IMR-90 (cell line): ENCODE results near the gene IL17C. TPM values are rescaled to one million over a fixed set of nuclear protein-coding genes. Genes with fewer than 3 reads are reported as not detected.

Experiments
- ATAC-seq: fragments of 200-7000 bp; cut with Tn5 transposase; 2 replicates; pipeline ENCODE4 v1.9.1; 2020; ENCODE audit warnings: low read depth, mild to moderate bottlenecking, moderate library complexity
- BruUV-seq: library from RNA; stranded (reverse); fragments of 400-500 nt; replicated peaks from 2 replicates; lab custom pipeline; 2021; lab: Mats Ljungman, UMichigan
- CTCF ChIA-PET: fragments of 300-600 bp; formaldehyde crosslinking; extraction: SDS; loops from one replicate; lab custom pipeline; 2021; ENCODE audit warnings: antibody characterized with exemption; lab: Yijun Ruan, JAX
- POLR2A ChIA-PET: fragments of 300-600 bp; sonication (Branson Sonifier 250); formaldehyde crosslinking; loops from one replicate; lab custom pipeline; 2022; ENCODE audit warnings: antibody characterized with exemption; ENCODE audit not compliant: unreplicated experiment; lab: Charles Lee
- DNase-seq: peaks from one replicate; pipeline ENCODE4 v3.0.0; 2013
- H2AFZ ChIP-seq: replicated peaks from 2 replicates; pipeline ENCODE3; 2013; ENCODE audit warnings: low read length, mild to moderate bottlenecking; ENCODE audit not compliant: poor library complexity
- H2AK5ac ChIP-seq: 2 replicates; pipeline ENCODE4 v1.6.1; 2013; ENCODE audit warnings: low read depth, low read length, inconsistent platforms
- H2AK9ac ChIP-seq: replicated peaks from 2 replicates; pipeline ENCODE3; 2013; ENCODE audit warnings: mild to moderate bottlenecking, low read depth, low read length, moderate library complexity; ENCODE audit not compliant: poor library complexity
- H2BK120ac ChIP-seq: 2 replicates; pipeline ENCODE4 v1.6.1; 2013; ENCODE audit warnings: low read depth, low read length, inconsistent platforms
- H2BK15ac ChIP-seq: 3 replicates; pipeline ENCODE4 v1.6.1; 2013; ENCODE audit warnings: low read depth, low read length, inconsistent platforms
- H2BK20ac ChIP-seq: 2 replicates; pipeline ENCODE4 v1.6.1; 2013; ENCODE audit warnings: low read depth, mild to moderate bottlenecking, inconsistent platforms, low read length, moderate library complexity
- H2BK5ac ChIP-seq: 2 replicates; pipeline ENCODE4 v1.6.1; 2013; ENCODE audit warnings: mild to moderate bottlenecking, low read depth, low read length, inconsistent platforms; ENCODE audit not compliant: poor library complexity, severe bottlenecking
- H3K14ac ChIP-seq: replicated peaks from 2 replicates; pipeline ENCODE4 v1.6.1; 2013; ENCODE audit warnings: low read depth, low read length, inconsistent platforms
- H3K18ac ChIP-seq: 2 replicates; pipeline ENCODE4 v1.6.1; 2013; ENCODE audit warnings: low read depth, low read length, control low read depth
- H3K23ac ChIP-seq: 2 replicates; pipeline ENCODE4 v1.6.1; 2013; ENCODE audit warnings: low read depth, low read length, inconsistent platforms
- H3K27ac ChIP-seq: 2 replicates; pipeline ENCODE4 v1.5.1; 2013; ENCODE audit warnings: mild to moderate bottlenecking, control low read depth, low read length; ENCODE audit not compliant: insufficient read depth
- H3K27me3 ChIP-seq: 2 replicates; pipeline ENCODE4 v1.6.1; 2013; ENCODE audit warnings: low read length; ENCODE audit not compliant: control insufficient read depth, insufficient read depth
- H3K36me3 ChIP-seq: 2 replicates; pipeline ENCODE4 v1.6.1; 2013; ENCODE audit warnings: low read length, mixed read lengths; ENCODE audit not compliant: control insufficient read depth, insufficient read depth
- H3K4ac ChIP-seq: 2 replicates; pipeline ENCODE4 v1.6.1; 2013; ENCODE audit warnings: low read depth, low read length, inconsistent platforms
- H3K4me1 ChIP-seq: 2 replicates; pipeline ENCODE4 v1.6.1; 2013; ENCODE audit warnings: low read length, mixed read lengths; ENCODE audit not compliant: control insufficient read depth, insufficient read depth
- H3K4me2 ChIP-seq: 2 replicates; pipeline ENCODE4 v1.6.1; 2013; ENCODE audit warnings: low read depth, mild to moderate bottlenecking, control low read depth, low read length, moderate library complexity
- H3K4me3 ChIP-seq: 2 replicates; pipeline ENCODE4 v1.5.1; 2013; ENCODE audit warnings: low read depth, mild to moderate bottlenecking, control low read depth, low read length, moderate library complexity; ENCODE audit not compliant: insufficient read depth
- H3K56ac ChIP-seq: 2 replicates; pipeline ENCODE4 v1.6.1; 2013; ENCODE audit warnings: low read length, inconsistent platforms; ENCODE audit not compliant: insufficient read depth; ENCODE audit errors: extremely low read depth
- H3K79me1 ChIP-seq, 2 experiments: 2 replicates each; pipeline ENCODE4 v1.6.1; 2013; ENCODE audit warnings: low read length in 2 of 2, inconsistent platforms in 1 of 2, low read depth in 1 of 2
- H3K9ac ChIP-seq: 2 replicates; pipeline ENCODE4 v1.6.1; 2013; ENCODE audit warnings: low read depth, low read length, control low read depth
- H3K9me1 ChIP-seq: 2 replicates; pipeline ENCODE4 v1.6.1; 2013; ENCODE audit warnings: low read length, inconsistent platforms; ENCODE audit not compliant: insufficient read depth
- H3K9me3 ChIP-seq: 2 replicates; pipeline ENCODE4 v1.6.1; 2013; ENCODE audit warnings: low read length; ENCODE audit not compliant: control insufficient read depth, insufficient read depth
- H4K20me1 ChIP-seq: 2 replicates; pipeline ENCODE4 v1.6.1; 2013; ENCODE audit warnings: low read length, inconsistent platforms; ENCODE audit not compliant: insufficient read depth
- H4K5ac ChIP-seq: 2 replicates; pipeline ENCODE4 v1.6.1; 2013; ENCODE audit warnings: mild to moderate bottlenecking, low read depth, low read length, control low read depth
- H4K8ac ChIP-seq, 2 experiments: 2 replicates each; pipeline ENCODE4 v1.6.1; 2013; ENCODE audit warnings: low read depth in 2 of 2, low read length in 2 of 2, control low read depth in 1 of 2, inconsistent platforms in 1 of 2
- H4K91ac ChIP-seq: 2 replicates; pipeline ENCODE4 v1.6.1; 2013; ENCODE audit warnings: low read depth, low read length, inconsistent platforms; ENCODE audit not compliant: insufficient read depth
- CEBPB ChIP-seq: IDR thresholded peaks from 2 replicates; pipeline ENCODE4 v1.6.1; 2012; ENCODE audit warnings: low read depth, low read length, improper control_type of control experiment
- CHD1 ChIP-seq: IDR thresholded peaks from 2 replicates; pipeline ENCODE4 v1.6.1; 2012; ENCODE audit warnings: low read depth, low read length, improper control_type of control experiment
- WGBS, 2 experiments: methylation state at CpG; one replicate each; pipeline versions ENCODE4 v1.1.5 to v1.1.7; 2013; ENCODE audit warnings: missing lambda C conversion rate in 2 of 2; ENCODE audit not compliant: insufficient read length in 1 of 2; ENCODE audit errors: extremely low coverage in 2 of 2; 5-methylcytosine and 5-hydroxymethylcytosine counted together
- dilution Hi-C: fragments of 300-500 bp; cut with HindIII; formaldehyde crosslinking; loops from one replicate; pipeline ENCODE4 v1.14.3; 2018; ENCODE audit warnings: low sequenced_read_pairs; ENCODE audit not compliant: unreplicated experiment
- in situ Hi-C: fragments of 300-500 bp; cut with MboI; formaldehyde crosslinking; loops from 3 replicates; pipeline ENCODE4 v1.14.3; 2019; ENCODE audit warnings: low sequenced_read_pairs, inconsistent platforms, mixed read lengths
- intact Hi-C: fragments of 100-400 bp; cut with micrococcal nuclease; formaldehyde crosslinking; loops from 2 replicates; pipeline ENCODE4 v1.10.0; 2022
- polyA plus RNA-seq, 3 experiments: library from polyadenylated mRNA; depleted of rRNA; stranded (reverse); fragments of >200 nt; gene quantifications; 2 replicates each; pipeline ENCODE4 v1.2.3, GENCODE V29; 2012; ENCODE audit warnings: low replicate concordance in 1 of 3
- total RNA-seq: library from RNA; depleted of rRNA; stranded (reverse); fragments of >200 nt; gene quantifications from 2 replicates; pipeline ENCODE4 v1.2.3, GENCODE V29; 2012

IL17C gene
- total and polyA plus RNA-seq, 2 of the 4 experiments (the other 2 are of a cell fraction), result 0.09 TPM; not detected in 1

DNA sequence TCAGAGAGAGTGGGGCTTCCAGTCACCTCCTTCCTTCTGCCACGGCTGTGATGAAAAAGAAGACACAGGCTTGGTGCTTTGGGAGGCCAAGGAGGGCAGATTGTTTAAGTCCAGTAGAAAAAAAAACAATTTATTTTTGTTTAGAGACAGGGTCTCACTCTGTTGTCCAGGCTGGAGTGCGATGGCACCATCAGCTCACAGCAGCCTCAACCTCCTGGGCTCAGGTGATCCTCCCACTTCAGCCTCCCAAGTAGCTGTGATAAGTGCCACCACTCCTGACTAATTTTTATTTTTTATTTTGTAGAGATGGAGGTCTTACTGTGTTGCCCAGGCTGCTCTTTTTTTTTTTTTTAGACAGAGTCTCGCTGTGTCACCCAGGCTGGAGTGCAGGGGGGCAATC lies 27.2 kb downstream of the IL17C start:
- CTCF ChIA-PET, result no interaction called here
- H3K27me3 ChIP-seq, result no peaks in the 10 kb centered on the region
- no peak overlapping the region for H2BK5ac ChIP-seq
- ATAC-seq (no peak), DNase-seq (no peak)
- H3K4me2 ChIP-seq, result no peak overlapping the region
- H3K4me1 ChIP-seq, result no peaks in the 10 kb centered on the region
- H4K5ac ChIP-seq, result no peak overlapping the region
- dilution Hi-C loops (no loop called here), intact Hi-C loops (no loop called here), in situ Hi-C loops (no loop called here)
- H4K8ac ChIP-seq, result no peak overlapping the region
- H3K4ac ChIP-seq, result no peak overlapping the region
- no peak overlapping the region for H2AFZ ChIP-seq
- BruUV-seq, result no TSS peak
- H3K56ac ChIP-seq, result no peak overlapping the region
- H3K9me1 ChIP-seq, result no peaks in the 10 kb centered on the region
- H2AK5ac ChIP-seq, result no peak overlapping the region
- no peak overlapping the region for H2BK20ac ChIP-seq
- no peak overlapping the region for H3K14ac ChIP-seq
- H2BK15ac ChIP-seq, result no peak overlapping the region
- no peak for TF ChIP-seq CHD1
- no peak for TF ChIP-seq CEBPB
- H2AK9ac ChIP-seq, result no peak overlapping the region
- peaks cover 16 to 22% of the 10 kb centered on the region in 2 experiments for H3K79me1 ChIP-seq
- POLR2A ChIA-PET, result no interaction called here
- H3K36me3 ChIP-seq, result peaks cover 2% of the 10 kb centered on the region; the same call in 1 of the 2 replicates
- H4K91ac ChIP-seq, result no peak overlapping the region
- H2BK120ac ChIP-seq, result no peak overlapping the region
- H3K9me3 ChIP-seq, result no peaks in the 10 kb centered on the region
- WGBS, 2 experiments, result 100% methylated on average over 1 of the region's 3 CpGs; no CpG with 5 or more reads in 1 of the 2 experiments
- H3K27ac ChIP-seq, result no peak overlapping the region
- no peak overlapping the region for H3K18ac ChIP-seq
- H3K4me3 ChIP-seq, result no peak overlapping the region
- no peak overlapping the region for H3K9ac ChIP-seq
- no peak overlapping the region for H3K23ac ChIP-seq
- H4K20me1 ChIP-seq, result no peaks in the 10 kb centered on the region
